Natural killer cell (primary cell): ENCODE measurements around the gene TAF3. TPM values are rescaled to one million over a fixed set of nuclear protein-coding genes. Genes with fewer than 3 reads are reported as not detected.

Experiments used
- ATAC-seq, 3 donors: fragments of 150-1000 bp in 2 of 3; fragments of 200-7000 bp in 1 of 3; cut with Tn5 transposase; 1 replicate in 1 of 3; 2 replicates in 2 of 3; pipeline ENCODE4 v1.10.0; 2021; ENCODE audit warnings: mild to moderate bottlenecking in 2 of 3, moderate library complexity in 2 of 3
- DNase-seq, 2 donors: peaks; one replicate each; pipeline versions ENCODE4 v3.0.0 to v3.0.0-alpha.2; 2013 to 2021; ENCODE audit warnings: mixed read lengths in 1 of 2
- H3K27ac ChIP-seq: one replicate; pipeline ENCODE4 v1.5.1; 2013; ENCODE audit warnings: mild to moderate bottlenecking, low read length
- H3K27me3 ChIP-seq: one replicate; pipeline ENCODE4 v1.6.1; 2013; ENCODE audit warnings: low read length; ENCODE audit not compliant: control insufficient read depth, insufficient read depth
- H3K36me3 ChIP-seq: one replicate; pipeline ENCODE4 v1.6.1; 2013; ENCODE audit warnings: low read length; ENCODE audit not compliant: control insufficient read depth, insufficient read depth
- H3K4me1 ChIP-seq: one replicate; pipeline ENCODE4 v1.6.1; 2013; ENCODE audit warnings: low read length; ENCODE audit not compliant: control insufficient read depth, insufficient read depth
- H3K4me3 ChIP-seq: one replicate; pipeline ENCODE4 v1.5.1; 2013; ENCODE audit warnings: low read length
- H3K9me3 ChIP-seq: one replicate; pipeline ENCODE4 v1.6.1; 2013; ENCODE audit warnings: low read length; ENCODE audit not compliant: control insufficient read depth, insufficient read depth
- H3K27ac Mint-ChIP-seq, 2 donors: one replicate each; pipeline ENCODE4 v1.8.0; 2022; ENCODE audit warnings: mild to moderate bottlenecking in 2 of 2, mixed read lengths in 2 of 2, moderate library complexity in 1 of 2
- H3K27me3 Mint-ChIP-seq, 2 donors: one replicate each; pipeline ENCODE4 v1.8.0; 2022; ENCODE audit warnings: low read depth in 2 of 2, mixed read lengths in 2 of 2
- H3K36me3 Mint-ChIP-seq: one replicate; pipeline ENCODE4 v1.8.0; 2022; ENCODE audit warnings: mixed read lengths
- H3K4me1 Mint-ChIP-seq, 2 donors: one replicate each; pipeline ENCODE4 v1.8.0; 2022; ENCODE audit warnings: mixed read lengths in 2 of 2
- H3K4me3 Mint-ChIP-seq: one replicate; pipeline ENCODE4 v1.8.0; 2022; ENCODE audit warnings: mild to moderate bottlenecking, moderate library complexity, mixed read lengths
- H3K9me3 Mint-ChIP-seq, 2 donors: one replicate each; pipeline ENCODE4 v1.8.0; 2022; ENCODE audit warnings: mixed read lengths in 2 of 2
- WGBS: methylation state at CpG from one replicate; pipeline ENCODE4 v1.1.7; 2013; ENCODE audit warnings: missing lambda C conversion rate; ENCODE audit not compliant: insufficient coverage; 5-methylcytosine and 5-hydroxymethylcytosine counted together
- intact Hi-C: fragments of 100-400 bp; cut with micrococcal nuclease; formaldehyde crosslinking; loops from one replicate; pipeline ENCODE4 v1.14.2; 2022
- total RNA-seq, 4 donors: library from RNA; stranded (reverse); fragments of 120-200 nt in 1 of 4; gene quantifications; one replicate each; pipeline versions ENCODE4 v1.2.3 to v1.2.4, GENCODE V29; 2013 to 2022
- TF ChIP-seq, protein P1 (sequence below): fragments of 200-600 bp; IDR thresholded peaks from one replicate; pipeline ENCODE4 v1.8.0; 2022; ENCODE audit warnings: antibody characterized with exemption

The TAF3 gene
- total RNA-seq, 3 donors from 2014 or later (not counting 1 experiment from before 2014, with no cell fraction given), result 14.5 to 17.0 (median 15.6) TPM

DNA sequence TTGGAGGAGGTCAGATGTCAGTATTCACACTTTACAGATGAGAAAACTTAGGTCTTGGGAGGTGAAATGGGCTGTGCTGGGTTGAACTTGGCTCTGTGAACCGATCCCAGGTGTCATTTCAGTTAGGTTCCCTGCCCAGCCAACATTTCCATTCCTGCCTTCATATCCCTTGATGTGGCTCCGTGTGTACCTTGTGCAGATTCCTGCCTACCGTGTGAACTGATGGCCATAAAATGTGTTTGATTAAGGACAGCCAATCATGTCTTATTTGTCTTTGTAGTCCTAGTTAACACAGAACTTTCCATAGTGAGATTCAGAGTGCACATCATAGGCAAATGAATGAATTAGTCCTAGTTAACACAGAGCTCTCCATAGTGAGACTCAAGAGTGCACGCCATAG, 135.1 kb downstream of the TAF3 start:
- H3K27me3 ChIP-seq, result no peaks in the 10 kb centered on the region
- no peaks in the 10 kb centered on the region for H3K4me1 ChIP-seq
- Mint-ChIP-seq H3K27ac (no peak overlapping the region), H3K36me3 (no peaks in the 10 kb centered on the region), H3K27me3 (no peaks in the 10 kb centered on the region), H3K9me3 (no peaks in the 10 kb centered on the region), H3K4me1 (peaks cover 40 to 42% of the 10 kb centered on the region in 2 donors), H3K4me3 (no peak overlapping the region)
- TF ChIP-seq, protein P1, sequence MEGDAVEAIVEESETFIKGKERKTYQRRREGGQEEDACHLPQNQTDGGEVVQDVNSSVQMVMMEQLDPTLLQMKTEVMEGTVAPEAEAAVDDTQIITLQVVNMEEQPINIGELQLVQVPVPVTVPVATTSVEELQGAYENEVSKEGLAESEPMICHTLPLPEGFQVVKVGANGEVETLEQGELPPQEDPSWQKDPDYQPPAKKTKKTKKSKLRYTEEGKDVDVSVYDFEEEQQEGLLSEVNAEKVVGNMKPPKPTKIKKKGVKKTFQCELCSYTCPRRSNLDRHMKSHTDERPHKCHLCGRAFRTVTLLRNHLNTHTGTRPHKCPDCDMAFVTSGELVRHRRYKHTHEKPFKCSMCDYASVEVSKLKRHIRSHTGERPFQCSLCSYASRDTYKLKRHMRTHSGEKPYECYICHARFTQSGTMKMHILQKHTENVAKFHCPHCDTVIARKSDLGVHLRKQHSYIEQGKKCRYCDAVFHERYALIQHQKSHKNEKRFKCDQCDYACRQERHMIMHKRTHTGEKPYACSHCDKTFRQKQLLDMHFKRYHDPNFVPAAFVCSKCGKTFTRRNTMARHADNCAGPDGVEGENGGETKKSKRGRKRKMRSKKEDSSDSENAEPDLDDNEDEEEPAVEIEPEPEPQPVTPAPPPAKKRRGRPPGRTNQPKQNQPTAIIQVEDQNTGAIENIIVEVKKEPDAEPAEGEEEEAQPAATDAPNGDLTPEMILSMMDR, result no peak
- no peak overlapping the region for H3K4me3 ChIP-seq
- H3K27ac ChIP-seq, result no peak overlapping the region
- ATAC-seq (no peak), DNase-seq (no peak)
- no peaks in the 10 kb centered on the region for H3K36me3 ChIP-seq
- no peaks in the 10 kb centered on the region for H3K9me3 ChIP-seq
- intact Hi-C loops, result no loop called here
- WGBS, result 95% methylated on average over 4 of the region's 4 CpGs

DNA sequence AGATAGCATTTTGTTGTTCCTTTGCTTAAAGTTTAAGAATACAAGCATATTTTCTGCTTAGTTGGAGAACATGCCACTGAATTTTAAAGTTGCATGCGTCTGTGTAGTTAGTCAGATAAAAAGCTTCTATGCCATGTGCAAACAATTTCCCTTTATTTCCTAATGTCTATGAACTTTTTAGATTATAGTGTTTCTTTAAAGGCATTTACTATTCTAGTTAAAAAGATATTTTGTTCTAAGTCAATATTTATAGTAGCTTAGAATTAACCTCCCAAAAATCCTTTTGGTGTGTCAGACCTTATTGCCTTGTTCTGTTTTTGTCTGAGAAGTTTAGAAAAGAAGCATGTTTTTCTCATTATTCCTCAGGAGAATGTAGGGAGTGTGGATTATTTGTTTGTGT, 137.1 kb downstream of the TAF3 start:
- no peaks in the 10 kb centered on the region for H3K36me3 ChIP-seq
- no peaks in the 10 kb centered on the region for H3K27me3 ChIP-seq
- H3K36me3 Mint-ChIP-seq, result no peaks in the 10 kb centered on the region
- H3K4me3 ChIP-seq, result no peak overlapping the region
- H3K4me3 Mint-ChIP-seq, result no peak overlapping the region
- DNase-seq, result no peak
- peaks cover 30 to 31% of the 10 kb centered on the region in 2 donors for H3K4me1 Mint-ChIP-seq
- H3K27me3 Mint-ChIP-seq, result no peaks in the 10 kb centered on the region
- TF ChIP-seq, protein P1, result no peak
- no peaks in the 10 kb centered on the region for H3K4me1 ChIP-seq
- no CpG with 5 or more reads among the region's 1 CpG for WGBS
- no peak for ATAC-seq
- no peak overlapping the region for H3K27ac Mint-ChIP-seq
- no peaks in the 10 kb centered on the region for H3K9me3 ChIP-seq
- no peaks in the 10 kb centered on the region for H3K9me3 Mint-ChIP-seq
- no peak overlapping the region for H3K27ac ChIP-seq
- intact Hi-C loops, result no loop called here

DNA sequence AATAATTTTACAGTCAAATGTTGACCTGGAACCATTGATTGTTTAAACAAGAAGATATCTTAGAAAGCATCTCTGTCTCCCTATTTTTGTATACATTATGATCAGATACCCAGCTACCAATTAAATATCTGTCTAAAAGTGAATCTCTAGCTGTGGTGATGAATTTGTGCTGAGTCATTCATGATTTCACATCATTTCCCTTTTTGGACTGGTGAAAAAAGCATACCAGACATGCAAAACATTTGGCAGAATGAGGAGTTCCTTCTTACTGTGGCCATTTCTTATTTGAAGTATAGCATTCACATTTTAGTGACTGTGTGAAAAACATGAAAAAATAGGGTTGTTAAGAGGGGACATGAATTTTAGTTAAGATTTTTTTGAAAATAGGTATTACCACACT, 138.2 kb downstream of the TAF3 start:
- no peak overlapping the region for H3K4me3 Mint-ChIP-seq
- H3K36me3 ChIP-seq, result no peaks in the 10 kb centered on the region
- no peaks in the 10 kb centered on the region for H3K9me3 Mint-ChIP-seq
- intact Hi-C loops, result no loop called here
- H3K4me3 ChIP-seq, result no peak overlapping the region
- H3K4me1 Mint-ChIP-seq, result peaks cover 21 to 23% of the 10 kb centered on the region in 2 donors
- no peak for DNase-seq
- H3K4me1 ChIP-seq, result no peaks in the 10 kb centered on the region
- no peaks in the 10 kb centered on the region for H3K27me3 ChIP-seq
- no peaks in the 10 kb centered on the region for H3K9me3 ChIP-seq
- H3K27ac ChIP-seq, result no peak overlapping the region
- H3K27ac Mint-ChIP-seq, result no peak overlapping the region
- no peaks in the 10 kb centered on the region for H3K27me3 Mint-ChIP-seq
- no peaks in the 10 kb centered on the region for H3K36me3 Mint-ChIP-seq
- no peak for ATAC-seq
- TF ChIP-seq, protein P1, result no peak

DNA sequence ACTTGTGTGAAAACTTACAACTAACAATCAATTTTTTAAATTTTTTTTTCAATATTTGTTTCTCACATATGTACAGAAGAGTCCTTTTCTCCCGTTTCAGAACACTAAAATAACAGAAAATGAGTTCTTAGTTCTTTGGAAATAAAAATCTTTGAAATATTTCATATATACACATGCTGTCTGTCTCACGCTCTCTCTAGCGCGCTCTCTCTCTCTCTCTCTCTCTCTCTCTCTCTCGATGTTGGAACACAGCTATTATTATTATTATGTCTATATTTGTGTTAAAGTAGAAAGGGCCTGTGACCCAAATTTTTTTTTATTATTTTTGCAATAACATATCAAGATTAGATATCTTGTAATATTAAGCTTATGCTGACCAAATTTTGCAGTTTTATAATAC, 139.3 kb downstream of the TAF3 start:
- H3K9me3 ChIP-seq, result no peaks in the 10 kb centered on the region
- Mint-ChIP-seq H3K4me3 (no peak overlapping the region), H3K36me3 (no peaks in the 10 kb centered on the region), H3K4me1 (peaks cover 12 to 14% of the 10 kb centered on the region in 2 donors), H3K9me3 (no peaks in the 10 kb centered on the region), H3K27ac (no peak overlapping the region), H3K27me3 (no peaks in the 10 kb centered on the region)
- intact Hi-C loops, result no loop called here
- H3K4me1 ChIP-seq, result no peaks in the 10 kb centered on the region
- no peak overlapping the region for H3K27ac ChIP-seq
- ATAC-seq, result no peak
- no peaks in the 10 kb centered on the region for H3K36me3 ChIP-seq
- no peak for DNase-seq
- H3K27me3 ChIP-seq, result no peaks in the 10 kb centered on the region
- H3K4me3 ChIP-seq, result no peak overlapping the region
- WGBS, result no CpG with 5 or more reads among the region's 5 CpGs
- TF ChIP-seq, protein P1, result no peak
